HG03196 (cell line): ENCODE data around the gene NPHP4.
"Not testable (repeated sequence)": the region's sequence is repeated elsewhere in the genome, so short reads cannot be mapped to it uniquely, and the experiment has no call there.

Experiments used
- ATAC-seq: cut with Tn5 transposase; IDR thresholded peaks from one replicate; pipeline ENCODE4 v1.9.1; 2021; ENCODE audit not compliant: unreplicated experiment

Gene NPHP4

GRCh38 chr1:5898266-5898665, 94.0 kb downstream of the NPHP4 start:
- no peak for ATAC-seq

- ATAC-seq: no peak
These were observed 95.2 kb downstream of the NPHP4 start for GRCh38 chr1:5896706-5897660.

- ATAC-seq: no peak
These were observed 96.5 kb downstream of the NPHP4 start for GRCh38 chr1:5895446-5896406.

GRCh38 chr1:5893699-5894278, 98.4 kb downstream of the NPHP4 start:
- not testable (repeated sequence) for ATAC-seq

- ATAC-seq: no peak
These were observed 99.9 kb downstream of the NPHP4 start for GRCh38 chr1:5892329-5892728.

- no peak for ATAC-seq
These were observed 100.5 kb downstream of the NPHP4 start for GRCh38 chr1:5891736-5892135.

GRCh38 chr1:5891137-5891536, 101.1 kb downstream of the NPHP4 start:
- no peak for ATAC-seq

GRCh38 chr1:5890346-5891106, 101.7 kb downstream of the NPHP4 start:
- ATAC-seq: no peak

- ATAC-seq: no peak
These were observed 102.3 kb downstream of the NPHP4 start for GRCh38 chr1:5889901-5890300.

- ATAC-seq: no peak
These were observed 102.8 kb downstream of the NPHP4 start for GRCh38 chr1:5889462-5889861.

- no peak for ATAC-seq
These were observed 103.5 kb downstream of the NPHP4 start for GRCh38 chr1:5888606-5889211.

- ATAC-seq: no peak
These were observed 104.3 kb downstream of the NPHP4 start for GRCh38 chr1:5887971-5888361.

GRCh38 chr1:5887349-5887970, 104.8 kb downstream of the NPHP4 start:
- ATAC-seq: no peak

GRCh38 chr1:5886541-5887348, 105.5 kb downstream of the NPHP4 start:
- no peak for ATAC-seq

GRCh38 chr1:5886140-5886483, 106.1 kb downstream of the NPHP4 start:
- ATAC-seq: no peak

GRCh38 chr1:5885471-5886139, 106.6 kb downstream of the NPHP4 start:
- no peak for ATAC-seq

- ATAC-seq: no peak
These were observed 108.1 kb downstream of the NPHP4 start for GRCh38 chr1:5884110-5884509.
